ENCODE data around the gene CMTR1. TPM values are rescaled to one million over a fixed set of nuclear protein-coding genes. Genes with fewer than 3 reads are reported as not detected.

CMTR1 gene
- total RNA-seq, 1 donor from 2014 or later, result 28.1 TPM

- peaks cover 17% of the 10 kb centered on the region for H3K4me1 Mint-ChIP-seq (ENCODE audit: low read depth)
- TF ChIP-seq CTCF (IDR thresholded peaks at IDR 0.05), result no peak
- no peaks in the 10 kb centered on the region for H3K36me3 Mint-ChIP-seq (ENCODE audit: low read depth)
Observed at GRCh38 chr6:37488476-37488875, 55.5 kb downstream of the CMTR1 start.

GRCh38 chr6:37489697-37490336 lies 56.8 kb downstream of the CMTR1 start:
- H3K4me3 Mint-ChIP-seq (ENCODE audit: unreplicated experiment), result no peak overlapping the region
- H3K27ac Mint-ChIP-seq (ENCODE audit: unreplicated experiment), result peak overlapping the region; percentile 46
- no peaks in the 10 kb centered on the region for H3K36me3 Mint-ChIP-seq (ENCODE audit: low read depth)
- H3K9me3 Mint-ChIP-seq (ENCODE audit: low read depth), result no peaks in the 10 kb centered on the region
- TF ChIP-seq CTCF (IDR thresholded peaks at IDR 0.05), result peak; percentile 65
- no peaks in the 10 kb centered on the region for H3K27me3 Mint-ChIP-seq (ENCODE audit: low read depth)
- H3K4me1 Mint-ChIP-seq (ENCODE audit: low read depth), result peaks cover 17% of the 10 kb centered on the region
- DNase-seq (ENCODE audit: low spot score), result no peak

More at GRCh38 chr6:37488476-37488875, 55.5 kb downstream of the CMTR1 start:
- no peak overlapping the region for H3K4me3 Mint-ChIP-seq (ENCODE audit: unreplicated experiment)
- H3K9me3 Mint-ChIP-seq (ENCODE audit: low read depth), result no peaks in the 10 kb centered on the region
- no peak overlapping the region for H3K27ac Mint-ChIP-seq (ENCODE audit: unreplicated experiment)
- no peaks in the 10 kb centered on the region for H3K27me3 Mint-ChIP-seq (ENCODE audit: low read depth)
- DNase-seq (ENCODE audit: low spot score), result no peak

GRCh38 chr6:37490536-37491170 lies 57.6 kb downstream of the CMTR1 start:
- Mint-ChIP-seq H3K9me3 (ENCODE audit: low read depth) (no peaks in the 10 kb centered on the region), H3K36me3 (ENCODE audit: low read depth) (no peaks in the 10 kb centered on the region), H3K27me3 (ENCODE audit: low read depth) (no peaks in the 10 kb centered on the region), H3K4me1 (ENCODE audit: low read depth) (peaks cover 17% of the 10 kb centered on the region), H3K4me3 (ENCODE audit: unreplicated experiment) (no peak overlapping the region), H3K27ac (ENCODE audit: unreplicated experiment) (no peak overlapping the region)
- DNase-seq (ENCODE audit: low spot score), result no peak
- TF ChIP-seq CTCF (IDR thresholded peaks at IDR 0.05), result no peak

GRCh38 chr6:37491171-37491829 lies 58.3 kb downstream of the CMTR1 start:
- Mint-ChIP-seq H3K9me3 (ENCODE audit: low read depth) (no peaks in the 10 kb centered on the region), H3K4me1 (ENCODE audit: low read depth) (peaks cover 17% of the 10 kb centered on the region), H3K36me3 (ENCODE audit: low read depth) (no peaks in the 10 kb centered on the region), H3K4me3 (ENCODE audit: unreplicated experiment) (no peak overlapping the region), H3K27ac (ENCODE audit: unreplicated experiment) (no peak overlapping the region), H3K27me3 (ENCODE audit: low read depth) (no peaks in the 10 kb centered on the region)
- DNase-seq (ENCODE audit: low spot score), result no peak
- no peak for TF ChIP-seq CTCF (IDR thresholded peaks at IDR 0.05)

- no peaks in the 10 kb centered on the region for H3K27me3 Mint-ChIP-seq (ENCODE audit: low read depth)
- H3K36me3 Mint-ChIP-seq (ENCODE audit: low read depth), result no peaks in the 10 kb centered on the region
- no peak overlapping the region for H3K4me3 Mint-ChIP-seq (ENCODE audit: unreplicated experiment)
- DNase-seq (ENCODE audit: low spot score), result no peak
- H3K4me1 Mint-ChIP-seq (ENCODE audit: low read depth), result peaks cover 17% of the 10 kb centered on the region
- no peak for TF ChIP-seq CTCF (IDR thresholded peaks at IDR 0.05)
- no peaks in the 10 kb centered on the region for H3K9me3 Mint-ChIP-seq (ENCODE audit: low read depth)
- H3K27ac Mint-ChIP-seq (ENCODE audit: unreplicated experiment), result no peak overlapping the region
Observed at GRCh38 chr6:37491830-37492208, 58.8 kb downstream of the CMTR1 start.

Data from chondrocyte (in vitro differentiated cells).